H54 (cell line): Measurements from ENCODE around the gene KIDINS220.
"Not testable (repeated sequence)": the region's sequence is repeated elsewhere in the genome, so short reads cannot be mapped to it uniquely, and the experiment has no call there.

Source experiments
- DNase-seq: peaks from one replicate; pipeline ENCODE4 v3.0.0; 2011; ENCODE audit warnings: low spot score, mixed read lengths; ENCODE audit not compliant: insufficient read length
- FAIRE-seq: peaks from 3 replicates; lab custom pipeline; 2011; peaks lifted over from hg19 to GRCh38; lab: Jason Lieb, UNC
- POLR2A ChIP-seq: IDR thresholded peaks from 2 replicates; pipeline ENCODE4 v1.6.1; 2011; ENCODE audit warnings: low read depth, mild to moderate bottlenecking, low read length

KIDINS220 gene

GRCh38 chr2:8729939-8730338 lies 107.5 kb downstream of the KIDINS220 start:
- FAIRE-seq, result no peak
- TF ChIP-seq POLR2A, result no peak
- DNase-seq, result no peak

GRCh38 chr2:8729101-8729500 lies 108.3 kb downstream of the KIDINS220 start:
- not testable (repeated sequence) for DNase-seq
- FAIRE-seq, result peak; percentile 38

- TF ChIP-seq POLR2A, result no peak
- FAIRE-seq, result no peak
- DNase-seq, result no peak
Measured at GRCh38 chr2:8728305-8729015, 109.0 kb downstream of the KIDINS220 start.

- FAIRE-seq (no peak), DNase-seq (no peak)
- no peak for TF ChIP-seq POLR2A
Measured at GRCh38 chr2:8725838-8726237, 111.6 kb downstream of the KIDINS220 start.

GRCh38 chr2:8722986-8723385 lies 114.4 kb downstream of the KIDINS220 start:
- DNase-seq (no peak), FAIRE-seq (no peak)
- TF ChIP-seq POLR2A, result no peak

GRCh38 chr2:8721410-8721809 lies 116.0 kb downstream of the KIDINS220 start:
- no peak for TF ChIP-seq POLR2A
- FAIRE-seq (no peak), DNase-seq (no peak)

DNA sequence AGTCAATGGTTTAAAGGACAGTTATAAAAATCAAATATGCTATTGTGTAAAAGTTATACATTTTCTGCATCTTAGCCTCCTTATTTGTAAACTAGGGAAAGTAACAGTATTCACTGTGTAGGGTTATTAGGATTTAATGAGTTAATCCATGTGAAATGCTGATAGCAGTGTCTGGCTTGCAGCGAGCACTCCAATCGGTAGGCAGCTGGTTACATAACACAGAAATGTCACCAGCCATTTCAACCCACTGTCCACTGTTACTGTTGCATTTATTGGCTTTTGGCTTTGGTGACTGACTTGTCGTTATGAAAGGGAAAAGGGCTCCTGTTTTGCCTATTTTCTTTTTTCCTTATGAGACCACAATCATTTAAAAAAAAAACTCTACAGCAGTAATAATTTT lies 116.7 kb downstream of the KIDINS220 start:
- DNase-seq (no peak), FAIRE-seq (no peak)
- TF ChIP-seq POLR2A, result no peak

DNA sequence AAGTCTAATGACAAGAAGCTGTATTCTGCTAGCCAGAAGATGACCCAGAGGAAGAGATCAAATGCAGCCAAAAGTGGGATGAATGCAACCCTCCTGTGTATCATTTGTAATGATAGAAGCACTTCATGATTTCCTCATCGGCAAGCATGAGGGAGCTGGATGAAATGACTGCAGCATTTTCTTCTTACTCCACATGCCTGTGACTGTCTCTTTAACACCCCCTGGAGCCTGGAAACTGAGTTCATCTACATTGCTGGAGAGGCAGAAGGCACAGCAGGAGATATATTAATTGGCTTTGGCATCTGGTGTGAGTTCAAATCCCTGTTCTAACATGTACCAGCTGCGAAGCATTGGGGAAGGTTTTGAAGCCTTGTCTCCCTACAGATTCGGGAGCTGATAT lies 117.9 kb downstream of the KIDINS220 start:
- no peak for DNase-seq

DNA sequence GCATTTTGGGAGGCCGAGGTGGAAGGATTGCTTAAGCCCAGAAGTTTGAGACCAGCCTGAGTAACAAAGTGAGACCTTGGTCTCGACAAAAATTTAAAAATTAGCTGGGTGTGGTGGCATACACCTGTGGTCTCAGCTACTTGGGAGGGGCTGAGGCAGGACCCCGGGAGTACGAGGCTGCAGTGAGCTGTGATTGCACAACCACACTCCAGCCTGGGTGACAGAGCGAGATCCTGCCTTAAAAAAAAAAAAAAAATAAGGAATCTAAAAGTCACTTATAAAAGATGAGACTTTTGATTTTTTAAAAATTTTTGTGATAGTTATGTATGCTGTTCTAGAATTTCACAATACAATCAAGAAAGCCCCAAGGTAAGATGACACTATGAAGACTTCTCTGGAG lies 122.4 kb downstream of the KIDINS220 start:
- FAIRE-seq (no peak), DNase-seq (no peak)
- TF ChIP-seq POLR2A, result no peak

More for the DNA sequence above, 117.9 kb downstream of the KIDINS220 start:
- no peak for TF ChIP-seq POLR2A
- FAIRE-seq, result no peak

- TF ChIP-seq POLR2A, result no peak
- DNase-seq, result no peak
- FAIRE-seq, result no peak
Measured at GRCh38 chr2:8714283-8714682, 123.1 kb downstream of the KIDINS220 start.

- no peak for FAIRE-seq
- no peak for TF ChIP-seq POLR2A
- DNase-seq, result no peak
Measured at GRCh38 chr2:8710951-8711350, 126.5 kb downstream of the KIDINS220 start.

DNA sequence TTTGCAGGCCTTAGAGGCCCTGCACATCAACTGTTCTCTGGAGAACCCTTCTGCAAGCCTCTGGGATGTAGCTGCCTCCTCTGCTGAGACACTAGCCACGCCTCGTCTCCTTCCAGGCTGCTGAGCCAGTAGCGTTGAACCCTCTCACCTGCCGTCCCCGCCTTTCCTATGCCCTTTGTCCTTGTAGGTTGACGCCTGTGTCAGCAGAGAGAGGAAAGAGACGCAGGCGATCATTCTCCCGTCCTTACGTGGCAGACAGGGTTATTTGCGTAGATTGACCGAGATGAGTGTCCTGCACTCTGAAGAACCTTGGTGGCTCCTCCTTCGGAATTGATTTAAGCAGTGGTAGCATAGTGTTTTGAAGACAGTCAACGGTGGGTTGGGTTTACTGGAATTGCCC lies 127.8 kb downstream of the KIDINS220 start:
- FAIRE-seq (no peak), DNase-seq (no peak)
- TF ChIP-seq POLR2A, result no peak

DNA sequence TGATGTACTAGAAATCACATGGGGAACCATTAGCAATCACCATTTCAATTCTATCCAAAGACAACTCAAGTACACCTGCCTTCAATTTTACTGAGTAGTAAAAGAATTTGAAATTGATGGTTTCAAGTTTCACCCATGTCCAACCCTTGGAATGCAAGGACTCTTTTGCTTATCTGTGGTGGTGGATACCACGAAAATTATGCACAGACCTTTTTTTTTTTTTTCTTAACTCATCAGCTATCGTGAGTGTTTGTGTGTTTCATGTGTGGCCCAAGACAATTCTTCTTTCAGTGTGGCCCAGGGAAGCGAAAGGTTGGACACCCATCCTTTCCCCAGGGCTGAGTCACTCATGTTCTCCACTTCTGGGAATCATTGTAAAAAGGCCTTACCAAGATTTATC lies 132.5 kb downstream of the KIDINS220 start:
- FAIRE-seq (no peak), DNase-seq (no peak)
- TF ChIP-seq POLR2A, result no peak

DNA sequence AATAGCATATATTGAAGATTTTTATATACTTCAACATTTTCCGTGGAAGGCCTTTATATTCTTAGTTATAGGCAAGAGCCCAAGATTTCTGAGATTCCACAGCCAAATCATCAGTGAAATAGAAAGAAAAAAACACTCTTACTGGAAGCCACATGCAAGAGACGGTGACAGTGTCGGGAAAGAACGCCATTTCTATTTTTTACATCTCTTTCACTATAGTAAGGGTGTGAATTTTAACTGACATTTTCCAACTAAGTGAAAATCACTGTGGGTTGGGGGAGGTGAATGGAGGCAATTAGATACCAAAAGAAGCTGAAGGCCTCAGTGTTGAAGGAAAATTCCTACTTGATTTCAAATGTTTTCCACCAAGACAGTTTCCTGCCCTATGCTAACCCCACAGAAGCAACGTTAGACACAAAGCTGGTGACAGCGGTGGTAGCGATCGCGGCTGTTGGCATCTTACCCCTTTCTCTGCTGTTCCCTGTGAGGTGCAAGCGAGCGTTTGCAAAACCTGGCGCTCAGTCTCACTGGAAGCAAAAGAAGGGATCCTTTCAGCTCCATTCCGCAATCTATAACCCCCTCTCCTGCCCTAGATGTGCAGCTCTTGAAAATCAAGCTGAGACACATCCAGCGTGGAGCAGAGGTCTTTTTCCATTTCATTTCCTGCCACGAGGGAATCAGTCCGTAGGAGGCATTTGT lies 135.6 kb downstream of the KIDINS220 start:
- FAIRE-seq, result no peak
- DNase-seq, result no peak
- no peak for TF ChIP-seq POLR2A

DNA sequence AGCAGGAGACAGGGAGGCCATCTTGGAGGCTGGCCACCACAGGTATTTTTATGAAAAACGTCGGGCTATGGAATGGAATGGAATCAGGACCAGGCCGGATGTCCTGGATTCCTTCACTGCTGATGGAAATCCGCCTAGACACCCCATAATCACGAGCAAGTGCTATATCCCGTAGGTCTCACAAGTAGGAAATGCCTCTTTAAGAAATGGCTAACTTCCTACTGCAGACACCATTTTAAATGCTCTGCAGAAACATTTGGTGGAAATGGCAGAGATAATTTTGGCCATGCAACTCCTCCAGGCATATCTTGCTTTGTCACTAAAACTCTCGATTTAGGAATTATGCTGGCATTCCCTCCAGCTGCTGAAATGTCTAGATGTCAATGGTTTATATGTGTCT lies 137.6 kb downstream of the KIDINS220 start:
- no peak for DNase-seq
- FAIRE-seq, result no peak
- no peak for TF ChIP-seq POLR2A
